ENCODE data around the gene FOXRED2.

GRCh38 chr22:36510966-36511881, 4.4 kb upstream of the FOXRED2 start:
- TF ChIP-seq CTCF (IDR thresholded peaks at IDR 0.05; ENCODE audit: low read depth, low read length): peak; percentile 51
- no peak for TF ChIP-seq EZH2phosphoT487 (IDR thresholded peaks at IDR 0.05; ENCODE audit: low read depth)

Measured in OCI-LY3 (cell line).